H9 (cell line): ENCODE results near the gene GMNN. TPM values are rescaled to one million over a fixed set of nuclear protein-coding genes. Genes with fewer than 3 reads are reported as not detected.
A peak's percentile ranks its signal among the peaks of the same experiment; 100 is the strongest.
"Not testable (repeated sequence)": the region's sequence is repeated elsewhere in the genome, so short reads cannot be mapped to it uniquely, and the experiment has no call there.

Experiments used
- DNase-seq: peaks from one replicate; pipeline ENCODE4 v3.0.0-alpha.2; 2017
- H2AFZ ChIP-seq: one replicate; pipeline ENCODE4 v1.6.1; 2013; ENCODE audit warnings: mild to moderate bottlenecking, low read length, control low read depth, moderate library complexity
- H2AK5ac ChIP-seq: 2 replicates; pipeline ENCODE4 v1.6.1; 2013; ENCODE audit warnings: low read length, control low read depth, mixed read lengths; ENCODE audit not compliant: insufficient read length
- H2BK120ac ChIP-seq: one replicate; pipeline ENCODE4 v1.6.1; 2013; ENCODE audit warnings: low read depth, mild to moderate bottlenecking, low read length, control low read depth, inconsistent platforms; ENCODE audit not compliant: poor library complexity, severe bottlenecking
- H2BK12ac ChIP-seq: 2 replicates; pipeline ENCODE4 v1.6.1; 2013; ENCODE audit warnings: low read length, control low read depth, mixed read lengths, low read depth; ENCODE audit not compliant: insufficient read length
- H2BK15ac ChIP-seq: 2 replicates; pipeline ENCODE4 v1.6.1; 2013; ENCODE audit warnings: low read depth, low read length, control low read depth
- H2BK20ac ChIP-seq: one replicate; pipeline ENCODE4 v1.6.1; 2013; ENCODE audit warnings: low read depth, mild to moderate bottlenecking, low read length, control low read depth, inconsistent platforms; ENCODE audit not compliant: poor library complexity, severe bottlenecking
- H2BK5ac ChIP-seq: 2 replicates; pipeline ENCODE4 v1.6.1; 2013; ENCODE audit warnings: low read length, control low read depth, mixed read lengths; ENCODE audit not compliant: insufficient read length
- H3K14ac ChIP-seq: 2 replicates; pipeline ENCODE4 v1.6.1; 2013; ENCODE audit warnings: low read length, control low read depth; ENCODE audit not compliant: insufficient read depth
- H3K18ac ChIP-seq: 2 replicates; pipeline ENCODE4 v1.6.1; 2013; ENCODE audit warnings: low read depth, mild to moderate bottlenecking, mixed read lengths, low read length, control low read depth; ENCODE audit not compliant: insufficient read length
- H3K23ac ChIP-seq: 2 replicates; pipeline ENCODE4 v1.6.1; 2013; ENCODE audit warnings: low read length, control low read depth, mixed read lengths, low read depth; ENCODE audit not compliant: insufficient read length
- H3K23me2 ChIP-seq: 2 replicates; pipeline ENCODE4 v1.6.1; 2013; ENCODE audit warnings: low read depth, mild to moderate bottlenecking, mixed read lengths, low read length, control low read depth; ENCODE audit not compliant: insufficient read length, poor library complexity, severe bottlenecking
- H3K27ac ChIP-seq: 2 replicates; pipeline ENCODE4 v1.5.1; 2013; ENCODE audit warnings: low read length, control low read depth, mixed read lengths, low read depth; ENCODE audit not compliant: insufficient read length
- H3K27me3 ChIP-seq: 2 replicates; pipeline ENCODE4 v1.6.1; 2013; ENCODE audit warnings: low read length, control low read depth, inconsistent platforms; ENCODE audit not compliant: insufficient read depth
- H3K4ac ChIP-seq: 2 replicates; pipeline ENCODE4 v1.6.1; 2013; ENCODE audit warnings: low read depth, mild to moderate bottlenecking, control low read depth, inconsistent platforms, low read length, moderate library complexity
- H3K4me1 ChIP-seq: 2 replicates; pipeline ENCODE4 v1.6.1; 2013; ENCODE audit warnings: low read length, control low read depth, inconsistent platforms; ENCODE audit not compliant: insufficient read depth
- H3K4me2 ChIP-seq: 2 replicates; pipeline ENCODE4 v1.6.1; 2013; ENCODE audit warnings: low read length, control low read depth, mixed read lengths; ENCODE audit not compliant: insufficient read length, insufficient read depth
- H3K56ac ChIP-seq: 2 replicates; pipeline ENCODE4 v1.6.1; 2013; ENCODE audit warnings: low read depth, mild to moderate bottlenecking, mixed read lengths, low read length, control low read depth; ENCODE audit not compliant: insufficient read length
- H3K79me1 ChIP-seq: 2 replicates; pipeline ENCODE4 v1.6.1; 2013; ENCODE audit warnings: low read depth, mild to moderate bottlenecking, moderate library complexity, low read length, control low read depth, inconsistent platforms; ENCODE audit not compliant: insufficient read depth, poor library complexity, severe bottlenecking
- H3K79me2 ChIP-seq: 2 replicates; pipeline ENCODE4 v1.6.1; 2013; ENCODE audit warnings: low read length, control low read depth, inconsistent platforms; ENCODE audit not compliant: insufficient read depth
- H3K9ac ChIP-seq: 2 replicates; pipeline ENCODE4 v1.6.1; 2013; ENCODE audit warnings: low read length, control low read depth, mixed read lengths; ENCODE audit not compliant: insufficient read length; ENCODE audit errors: extremely low read depth
- H3K9me3 ChIP-seq: one replicate; pipeline ENCODE4 v1.6.1; 2013; ENCODE audit warnings: low read depth, low read length, inconsistent platforms; ENCODE audit not compliant: control insufficient read depth
- H3T11ph ChIP-seq: one replicate; pipeline ENCODE4 v1.6.1; 2013; ENCODE audit warnings: mild to moderate bottlenecking, low read length, control low read depth, inconsistent platforms
- H4K20me1 ChIP-seq: one replicate; pipeline ENCODE4 v1.6.1; 2013; ENCODE audit not compliant: control insufficient read depth, insufficient read length, insufficient read depth
- H4K5ac ChIP-seq: 2 replicates; pipeline ENCODE4 v1.6.1; 2013; ENCODE audit warnings: low read depth, mild to moderate bottlenecking, mixed read lengths, low read length, control low read depth; ENCODE audit not compliant: insufficient read length
- H4K8ac ChIP-seq: replicated peaks from 2 replicates; pipeline ENCODE4 v1.6.1; 2013; ENCODE audit warnings: low read length, control low read depth, mixed read lengths, low read depth; ENCODE audit not compliant: insufficient read length
- H4K91ac ChIP-seq: 2 replicates; pipeline ENCODE4 v1.6.1; 2013; ENCODE audit warnings: low read depth, mild to moderate bottlenecking, moderate library complexity, mixed read lengths, low read length, control low read depth; ENCODE audit not compliant: insufficient read length
- H3K27ac Mint-ChIP-seq, 3 experiments: 2 replicates in 2 of 3; 3 replicates in 1 of 3; pipeline ENCODE4 v1.8.0; 2020 to 2021; ENCODE audit warnings: mixed read lengths in 3 of 3, mild to moderate bottlenecking in 1 of 3, moderate library complexity in 1 of 3
- H3K27me3 Mint-ChIP-seq: 2 replicates; pipeline ENCODE4 v1.8.0; 2021; ENCODE audit warnings: low read depth, mild to moderate bottlenecking, moderate library complexity, mixed read lengths
- H3K36me3 Mint-ChIP-seq, 3 experiments: 2 replicates in 2 of 3; 3 replicates in 1 of 3; pipeline ENCODE4 v1.8.0; 2020 to 2021; ENCODE audit warnings: low read depth in 3 of 3, mixed read lengths in 3 of 3; ENCODE audit not compliant: insufficient read depth in 1 of 3
- H3K4me1 Mint-ChIP-seq, 2 experiments: 2 replicates each; pipeline ENCODE4 v1.8.0; 2020; ENCODE audit warnings: mixed read lengths in 2 of 2
- H3K4me3 Mint-ChIP-seq, 2 experiments: 2 replicates in 1 of 2; 3 replicates in 1 of 2; pipeline ENCODE4 v1.8.0; 2020 to 2021; ENCODE audit warnings: mild to moderate bottlenecking in 2 of 2, mixed read lengths in 2 of 2, moderate library complexity in 1 of 2
- H3K9me3 Mint-ChIP-seq, 2 experiments: 2 replicates in 1 of 2; 3 replicates in 1 of 2; pipeline ENCODE4 v1.8.0; 2020; ENCODE audit warnings: mild to moderate bottlenecking in 2 of 2, mixed read lengths in 2 of 2, moderate library complexity in 1 of 2
- WGBS: extraction: QIAGEN DNeasy Blood & Tissue Kit; methylation state at CpG from one replicate; pipeline ENCODE4 v1.1.7; 2013; ENCODE audit warnings: missing lambda C conversion rate, low lambda C conversion rate, mixed read lengths; ENCODE audit not compliant: insufficient read length; ENCODE audit errors: extremely low coverage; 5-methylcytosine and 5-hydroxymethylcytosine counted together
- total RNA-seq: library from RNA; stranded (reverse); gene quantifications from 2 replicates; pipeline ENCODE4 v1.2.1, GENCODE V29; 2021
- TF ChIP-seq, protein P1 (sequence below): fragments of 200-600 bp; sonication (generic); conservative IDR thresholded peaks from 3 replicates; pipeline ENCODE4 v1.8.0; 2021; ENCODE audit warnings: antibody characterized with exemption, mild to moderate bottlenecking

Gene GMNN
- total RNA-seq, 1 experiment from 2014 or later = 106 TPM

DNA sequence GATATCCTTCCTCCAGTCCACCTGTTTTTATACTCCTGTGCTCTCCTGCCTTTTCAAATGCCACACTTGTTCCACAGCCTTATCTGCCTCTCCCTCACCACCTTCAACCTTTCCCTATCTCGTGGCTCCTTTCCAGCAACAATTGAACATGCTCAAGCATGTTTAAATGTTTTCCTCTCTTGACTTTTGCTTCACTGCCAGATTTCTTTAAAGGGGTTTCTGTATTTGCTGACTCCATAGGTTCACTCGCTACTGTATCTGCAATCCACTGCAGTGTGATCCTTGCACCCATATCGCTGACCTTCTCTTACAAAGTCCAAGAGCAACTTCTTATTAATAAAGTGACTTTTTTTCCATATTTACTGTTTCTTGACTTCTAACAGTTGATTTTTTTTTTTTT, 11.2 kb upstream of the GMNN start:
- Histone ChIP-seq H3K23me2 (no peaks in the 10 kb centered on the region), H3K4ac (no peak overlapping the region), H3K27ac (no peak overlapping the region), H3K23ac (no peak overlapping the region), H4K5ac (no peak overlapping the region), H3K79me2 (no peaks in the 10 kb centered on the region), H3K9ac (no peak overlapping the region), H2AFZ (no peak overlapping the region), H3K9me3 (no peaks in the 10 kb centered on the region), H3K14ac (no peak overlapping the region), H3K79me1 (no peaks in the 10 kb centered on the region), H3K4me2 (no peak overlapping the region), H2BK120ac (no peak overlapping the region), H2BK12ac (no peak overlapping the region), H4K8ac (no peak overlapping the region), H3K4me1 (no peaks in the 10 kb centered on the region), H2BK5ac (no peak overlapping the region), H3T11ph (no peak overlapping the region), H3K27me3 (no peaks in the 10 kb centered on the region), H3K56ac (no peak overlapping the region), H2BK20ac (no peak overlapping the region), H2AK5ac (no peak overlapping the region), H3K18ac (no peak overlapping the region), H2BK15ac (no peak overlapping the region), H4K91ac (no peak overlapping the region), H4K20me1 (no peaks in the 10 kb centered on the region)
- WGBS = no CpG with 5 or more reads among the region's 3 CpGs
- TF ChIP-seq, protein P1, sequence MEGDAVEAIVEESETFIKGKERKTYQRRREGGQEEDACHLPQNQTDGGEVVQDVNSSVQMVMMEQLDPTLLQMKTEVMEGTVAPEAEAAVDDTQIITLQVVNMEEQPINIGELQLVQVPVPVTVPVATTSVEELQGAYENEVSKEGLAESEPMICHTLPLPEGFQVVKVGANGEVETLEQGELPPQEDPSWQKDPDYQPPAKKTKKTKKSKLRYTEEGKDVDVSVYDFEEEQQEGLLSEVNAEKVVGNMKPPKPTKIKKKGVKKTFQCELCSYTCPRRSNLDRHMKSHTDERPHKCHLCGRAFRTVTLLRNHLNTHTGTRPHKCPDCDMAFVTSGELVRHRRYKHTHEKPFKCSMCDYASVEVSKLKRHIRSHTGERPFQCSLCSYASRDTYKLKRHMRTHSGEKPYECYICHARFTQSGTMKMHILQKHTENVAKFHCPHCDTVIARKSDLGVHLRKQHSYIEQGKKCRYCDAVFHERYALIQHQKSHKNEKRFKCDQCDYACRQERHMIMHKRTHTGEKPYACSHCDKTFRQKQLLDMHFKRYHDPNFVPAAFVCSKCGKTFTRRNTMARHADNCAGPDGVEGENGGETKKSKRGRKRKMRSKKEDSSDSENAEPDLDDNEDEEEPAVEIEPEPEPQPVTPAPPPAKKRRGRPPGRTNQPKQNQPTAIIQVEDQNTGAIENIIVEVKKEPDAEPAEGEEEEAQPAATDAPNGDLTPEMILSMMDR = no peak
- Mint-ChIP-seq H3K27ac (no peak overlapping the region), H3K4me3 (no peak overlapping the region), H3K9me3 (no peaks in the 10 kb centered on the region), H3K27me3 (no peaks in the 10 kb centered on the region), H3K4me1 (peaks cover 4% of the 10 kb centered on the region in 2 experiments), H3K36me3 (no peaks in the 10 kb centered on the region)
- DNase-seq = no peak

DNA sequence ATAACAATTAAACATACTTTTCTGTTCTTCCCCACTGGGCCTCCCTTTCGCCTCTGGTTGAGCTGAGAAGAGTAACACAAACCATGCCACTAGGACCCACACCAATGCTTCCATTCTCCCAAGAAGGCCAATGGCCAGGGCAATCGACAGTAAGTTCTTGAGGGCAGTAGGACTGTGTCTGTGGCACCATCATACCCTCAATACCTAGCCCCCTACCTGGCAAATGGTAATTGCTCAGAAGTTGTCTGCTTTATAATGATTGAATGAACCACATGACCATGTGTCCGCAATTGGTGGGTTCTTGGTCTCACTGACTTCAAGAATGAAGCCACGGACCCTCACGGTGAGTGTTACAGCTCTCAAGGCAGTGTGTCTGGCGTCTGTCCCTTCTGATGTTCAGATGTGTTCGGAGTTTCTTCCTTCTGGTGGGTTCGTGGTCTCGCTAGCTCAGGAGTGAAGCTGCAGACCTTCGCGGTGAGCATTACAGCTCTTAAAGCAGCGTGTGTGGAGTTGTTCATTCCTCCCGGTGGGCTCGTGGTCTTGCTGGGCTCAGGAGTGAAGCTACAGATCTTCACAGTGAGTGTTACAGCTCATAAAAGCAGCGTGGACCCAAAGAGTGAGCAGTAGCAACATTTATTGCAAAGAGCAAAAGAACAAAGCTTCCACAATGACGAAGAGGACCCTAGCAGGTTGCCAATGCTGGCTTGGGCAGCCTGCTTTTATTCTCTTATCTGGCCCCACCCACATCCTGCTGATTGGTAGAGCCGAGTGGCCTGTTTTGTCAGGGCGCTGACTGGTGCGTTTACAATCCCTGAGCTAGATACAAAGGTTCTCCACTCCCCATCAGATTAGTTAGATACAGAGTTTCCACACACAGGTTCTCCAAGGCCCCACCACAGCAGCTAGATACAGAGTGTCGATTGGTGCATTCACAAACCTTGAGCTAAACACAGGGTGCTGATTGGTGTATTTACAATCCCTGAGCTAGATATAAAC, 9.6 kb upstream of the GMNN start:
- not testable (repeated sequence) for H3K4me3 Mint-ChIP-seq, H3K23me2 ChIP-seq, H4K5ac ChIP-seq, H3K9me3 Mint-ChIP-seq, H4K8ac ChIP-seq, H3K27me3 ChIP-seq, H2AFZ ChIP-seq, H3T11ph ChIP-seq, H3K4me1 ChIP-seq, H3K23ac ChIP-seq, H3K9me3 ChIP-seq, H2AK5ac ChIP-seq, H3K79me1 ChIP-seq, H3K18ac ChIP-seq, DNase-seq, H3K4me1 Mint-ChIP-seq, H3K9ac ChIP-seq, H4K91ac ChIP-seq, H3K56ac ChIP-seq, H3K27ac ChIP-seq, H3K4me2 ChIP-seq, H3K79me2 ChIP-seq, H2BK20ac ChIP-seq, H2BK12ac ChIP-seq, H3K14ac ChIP-seq, H2BK120ac ChIP-seq, H3K36me3 Mint-ChIP-seq, H2BK5ac ChIP-seq, H4K20me1 ChIP-seq, H3K4ac ChIP-seq, H2BK15ac ChIP-seq, H3K27me3 Mint-ChIP-seq
- no CpG with 5 or more reads among the region's 20 CpGs for WGBS
- peak overlapping the region in 1 of 3 experiments; percentile 20; a peak in 2 of 7 replicates for H3K27ac Mint-ChIP-seq
